ENCODE measurements around the gene IFT27.

IFT27 gene

DNA sequence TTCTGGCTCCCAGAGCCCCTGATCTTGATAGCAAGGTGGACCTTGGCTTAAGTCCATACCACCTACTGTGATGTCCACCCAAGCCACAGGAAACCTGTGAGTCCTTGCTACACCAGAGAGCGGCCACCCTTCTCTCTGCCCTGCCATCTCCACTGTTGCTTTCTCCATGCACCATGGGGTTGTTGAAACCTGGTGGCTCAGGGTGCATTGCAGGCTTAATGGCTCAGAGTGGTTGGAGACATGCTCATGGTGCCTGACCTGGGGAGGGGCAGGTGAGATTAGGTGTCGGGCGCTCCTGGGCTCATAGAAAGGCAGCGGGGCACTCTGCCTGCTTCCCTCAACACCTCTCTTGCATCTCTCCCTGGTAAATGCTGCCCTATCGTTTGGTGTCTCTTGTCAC is 47.4 kb downstream of the IFT27 start:
- Histone ChIP-seq H2AFZ (ENCODE audit: low read depth) (no peak overlapping the region), H3K79me2 (ENCODE audit: insufficient read depth, low read depth) (no peaks in the 10 kb centered on the region), H3K27me3 (ENCODE audit: insufficient read depth, low read depth) (peaks cover 80% of the 10 kb centered on the region), H3K9ac (no peak overlapping the region), H3K27ac (no peak overlapping the region), H3K4me2 (no peak overlapping the region), H3K4me1 (ENCODE audit: low read depth, poor library complexity, severe bottlenecking) (no peaks in the 10 kb centered on the region), H3K36me3 (ENCODE audit: insufficient read depth) (no peaks in the 10 kb centered on the region), H3K4me3 (IDR thresholded peaks at IDR 0.05; ENCODE audit: insufficient read depth, low read depth, low read length) (no peak overlapping the region), H4K20me1 (ENCODE audit: insufficient read depth) (no peaks in the 10 kb centered on the region)
- TF ChIP-seq, protein P1, sequence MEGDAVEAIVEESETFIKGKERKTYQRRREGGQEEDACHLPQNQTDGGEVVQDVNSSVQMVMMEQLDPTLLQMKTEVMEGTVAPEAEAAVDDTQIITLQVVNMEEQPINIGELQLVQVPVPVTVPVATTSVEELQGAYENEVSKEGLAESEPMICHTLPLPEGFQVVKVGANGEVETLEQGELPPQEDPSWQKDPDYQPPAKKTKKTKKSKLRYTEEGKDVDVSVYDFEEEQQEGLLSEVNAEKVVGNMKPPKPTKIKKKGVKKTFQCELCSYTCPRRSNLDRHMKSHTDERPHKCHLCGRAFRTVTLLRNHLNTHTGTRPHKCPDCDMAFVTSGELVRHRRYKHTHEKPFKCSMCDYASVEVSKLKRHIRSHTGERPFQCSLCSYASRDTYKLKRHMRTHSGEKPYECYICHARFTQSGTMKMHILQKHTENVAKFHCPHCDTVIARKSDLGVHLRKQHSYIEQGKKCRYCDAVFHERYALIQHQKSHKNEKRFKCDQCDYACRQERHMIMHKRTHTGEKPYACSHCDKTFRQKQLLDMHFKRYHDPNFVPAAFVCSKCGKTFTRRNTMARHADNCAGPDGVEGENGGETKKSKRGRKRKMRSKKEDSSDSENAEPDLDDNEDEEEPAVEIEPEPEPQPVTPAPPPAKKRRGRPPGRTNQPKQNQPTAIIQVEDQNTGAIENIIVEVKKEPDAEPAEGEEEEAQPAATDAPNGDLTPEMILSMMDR (conservative IDR thresholded peaks at IDR 0.05; ENCODE audit: low read depth, low read length), result no peak

DNA sequence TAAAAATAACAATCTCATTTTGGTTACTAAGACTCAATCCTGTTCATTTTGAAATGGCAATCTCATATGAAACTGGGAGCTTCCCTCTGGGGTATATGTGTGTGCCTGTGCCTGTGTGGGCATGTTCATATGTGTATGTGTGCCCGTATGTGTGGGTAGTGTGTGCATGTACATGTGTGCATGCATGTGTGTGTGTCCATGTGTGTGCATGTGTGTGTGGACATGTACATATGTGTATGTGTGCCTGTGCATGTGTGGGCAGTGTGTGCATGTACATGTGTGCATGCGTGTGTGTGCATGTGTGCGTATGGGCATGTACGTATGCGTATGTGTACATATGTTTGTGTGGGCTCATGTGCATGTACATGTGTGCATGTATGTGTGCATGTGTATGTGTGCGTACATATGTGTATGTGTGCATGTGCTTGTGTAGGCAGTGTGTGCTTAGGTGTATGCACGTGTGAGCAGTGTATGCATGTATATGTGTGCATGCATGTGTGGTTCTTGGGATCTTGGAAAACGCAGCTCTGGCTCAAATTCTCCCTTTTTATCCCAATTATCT is 47.9 kb downstream of the IFT27 start:
- H3K36me3 ChIP-seq (ENCODE audit: insufficient read depth), result no peaks in the 10 kb centered on the region
- TF ChIP-seq, protein P1 (conservative IDR thresholded peaks at IDR 0.05; ENCODE audit: low read depth, low read length), result no peak
- no peak overlapping the region for H3K4me2 ChIP-seq
- H4K20me1 ChIP-seq (ENCODE audit: insufficient read depth), result no peaks in the 10 kb centered on the region
- no peaks in the 10 kb centered on the region for H3K4me1 ChIP-seq (ENCODE audit: low read depth, poor library complexity, severe bottlenecking)
- no peak overlapping the region for H3K27ac ChIP-seq
- no peaks in the 10 kb centered on the region for H3K79me2 ChIP-seq (ENCODE audit: insufficient read depth, low read depth)
- no peak overlapping the region for H2AFZ ChIP-seq (ENCODE audit: low read depth)
- peaks cover 80% of the 10 kb centered on the region for H3K27me3 ChIP-seq (ENCODE audit: insufficient read depth, low read depth)
- no peak overlapping the region for H3K4me3 ChIP-seq (IDR thresholded peaks at IDR 0.05; ENCODE audit: insufficient read depth, low read depth, low read length)
- H3K9ac ChIP-seq, result no peak overlapping the region

DNA sequence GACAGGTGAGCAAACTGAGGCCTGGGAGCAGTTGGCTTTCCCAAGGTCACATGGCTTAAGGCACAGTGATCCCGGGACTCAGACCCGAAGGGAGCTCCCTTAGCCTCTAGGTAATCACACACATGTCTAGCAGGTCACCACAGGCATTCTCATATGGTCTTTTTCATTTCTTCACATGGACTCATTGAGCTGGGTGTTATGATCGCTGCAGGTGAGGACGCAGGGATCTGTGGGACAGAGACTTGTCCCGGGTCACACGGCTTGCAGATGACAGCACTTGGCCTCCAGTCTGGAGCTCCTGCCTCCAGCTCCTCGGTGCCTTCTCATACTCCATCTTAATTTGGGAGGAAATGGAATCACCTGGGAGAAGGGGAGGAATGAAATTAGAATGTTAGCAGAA is 48.8 kb downstream of the IFT27 start:
- Histone ChIP-seq H3K4me1 (ENCODE audit: low read depth, poor library complexity, severe bottlenecking) (no peaks in the 10 kb centered on the region), H2AFZ (ENCODE audit: low read depth) (no peak overlapping the region), H3K36me3 (ENCODE audit: insufficient read depth) (no peaks in the 10 kb centered on the region), H3K4me3 (IDR thresholded peaks at IDR 0.05; ENCODE audit: insufficient read depth, low read depth, low read length) (no peak overlapping the region), H3K9ac (no peak overlapping the region), H3K27ac (no peak overlapping the region), H4K20me1 (ENCODE audit: insufficient read depth) (no peaks in the 10 kb centered on the region), H3K79me2 (ENCODE audit: insufficient read depth, low read depth) (no peaks in the 10 kb centered on the region), H3K27me3 (ENCODE audit: insufficient read depth, low read depth) (peaks cover 80% of the 10 kb centered on the region), H3K4me2 (no peak overlapping the region)
- TF ChIP-seq, protein P1 (conservative IDR thresholded peaks at IDR 0.05; ENCODE audit: low read depth, low read length), result no peak

DNA sequence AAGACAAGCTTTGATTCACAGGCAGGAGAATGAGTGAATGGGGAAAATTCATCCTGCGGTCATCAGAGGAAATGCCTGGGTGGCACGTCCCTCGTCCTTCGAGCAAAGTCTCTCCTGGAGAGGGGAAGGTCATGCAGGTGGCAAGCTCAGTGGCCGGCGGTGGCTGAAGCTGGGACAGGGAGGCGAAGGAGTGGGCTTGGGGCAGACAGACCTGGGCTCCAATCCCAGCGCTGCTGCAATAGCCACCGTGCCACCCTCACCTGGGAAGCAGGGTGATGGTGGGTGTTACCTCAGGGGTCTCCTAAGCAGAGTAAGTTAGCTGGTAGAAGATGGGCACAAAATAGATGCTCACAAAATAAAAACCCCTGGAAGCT is 49.9 kb downstream of the IFT27 start:
- Histone ChIP-seq H3K4me1 (ENCODE audit: low read depth, poor library complexity, severe bottlenecking) (no peaks in the 10 kb centered on the region), H2AFZ (ENCODE audit: low read depth) (no peak overlapping the region)

More for the DNA sequence above, 49.9 kb downstream of the IFT27 start:
- TF ChIP-seq, protein P1 (conservative IDR thresholded peaks at IDR 0.05; ENCODE audit: low read depth, low read length), result no peak
- no peak overlapping the region for H3K4me2 ChIP-seq
- H3K4me3 ChIP-seq (IDR thresholded peaks at IDR 0.05; ENCODE audit: insufficient read depth, low read depth, low read length), result no peak overlapping the region
- peaks cover 83% of the 10 kb centered on the region for H3K27me3 ChIP-seq (ENCODE audit: insufficient read depth, low read depth)
- H3K27ac ChIP-seq, result no peak overlapping the region
- H4K20me1 ChIP-seq (ENCODE audit: insufficient read depth), result no peaks in the 10 kb centered on the region
- no peak overlapping the region for H3K9ac ChIP-seq
- H3K36me3 ChIP-seq (ENCODE audit: insufficient read depth), result no peaks in the 10 kb centered on the region
- no peaks in the 10 kb centered on the region for H3K79me2 ChIP-seq (ENCODE audit: insufficient read depth, low read depth)

All from KMS-11 (cell line).